ENCODE data around the gene ZNF862.
"Not testable (repeated sequence)": the region's sequence is repeated elsewhere in the genome, so short reads cannot be mapped to it uniquely, and the experiment has no call there.

The ZNF862 gene

GRCh38 chr7:149825567-149826343, 12.4 kb upstream of the ZNF862 start:
- no peak for DNase-seq

- DNase-seq, result no peak
These were observed 11.7 kb upstream of the ZNF862 start for GRCh38 chr7:149826344-149827088.

GRCh38 chr7:149827089-149827981, 10.8 kb upstream of the ZNF862 start:
- DNase-seq, result no peak

GRCh38 chr7:149828357-149829309, 9.5 kb upstream of the ZNF862 start:
- no peak for DNase-seq

- DNase-seq, result not testable (repeated sequence)
These were observed 7.6 kb upstream of the ZNF862 start for GRCh38 chr7:149830527-149830926.

GRCh38 chr7:149830997-149831740, 7.0 kb upstream of the ZNF862 start:
- DNase-seq, result no peak

- no peak for DNase-seq
These were observed 6.4 kb upstream of the ZNF862 start for GRCh38 chr7:149831741-149832219.

- DNase-seq, result no peak
These were observed 5.7 kb upstream of the ZNF862 start for GRCh38 chr7:149832332-149833041.

GRCh38 chr7:149833495-149834130, 4.6 kb upstream of the ZNF862 start:
- no peak for DNase-seq

GRCh38 chr7:149834601-149835000, 3.6 kb upstream of the ZNF862 start:
- DNase-seq, result no peak

- DNase-seq, result no peak
These were observed 1.7 kb upstream of the ZNF862 start for GRCh38 chr7:149836434-149836833.

- DNase-seq, result no peak
These were observed 481 bp upstream of the ZNF862 start for GRCh38 chr7:149837564-149838223.

GRCh38 chr7:149838992-149839408, 825 bp downstream of the ZNF862 start:
- DNase-seq, result no peak

- no peak for DNase-seq
These were observed 1.8 kb downstream of the ZNF862 start for GRCh38 chr7:149839933-149840332.

GRCh38 chr7:149843566-149843965, 5.4 kb downstream of the ZNF862 start:
- no peak for DNase-seq

GRCh38 chr7:149844445-149844844, 6.3 kb downstream of the ZNF862 start:
- no peak for DNase-seq

- peak; percentile 17 for DNase-seq
These were observed 7.2 kb downstream of the ZNF862 start for GRCh38 chr7:149845257-149845980.

GRCh38 chr7:149846021-149846420, 7.8 kb downstream of the ZNF862 start:
- DNase-seq, result no peak
